ENCODE measurements around the gene PLA2G6.
"Not testable (repeated sequence)": the region's sequence is repeated elsewhere in the genome, so short reads cannot be mapped to it uniquely, and the experiment has no call there.

DNA sequence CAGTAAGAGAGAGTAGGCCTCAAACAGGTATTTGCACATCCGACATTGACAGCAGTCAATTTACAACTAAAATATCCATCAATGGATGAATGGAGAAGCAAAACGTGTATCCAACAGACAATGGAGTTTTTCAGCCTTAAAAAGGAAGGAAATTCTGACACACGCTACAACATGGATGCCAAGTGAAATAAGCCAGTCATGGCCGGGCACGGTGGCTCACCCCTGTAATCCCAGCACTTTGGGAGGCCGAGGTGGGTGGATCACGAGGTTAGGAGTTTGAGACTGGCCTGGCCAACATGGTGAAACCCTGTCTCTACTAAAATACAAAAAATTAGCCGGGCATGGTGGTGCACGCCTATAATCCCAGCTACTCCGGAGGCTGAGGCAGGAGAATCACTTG, 64.1 kb downstream of the PLA2G6 start:
- TF ChIP-seq, protein P1, sequence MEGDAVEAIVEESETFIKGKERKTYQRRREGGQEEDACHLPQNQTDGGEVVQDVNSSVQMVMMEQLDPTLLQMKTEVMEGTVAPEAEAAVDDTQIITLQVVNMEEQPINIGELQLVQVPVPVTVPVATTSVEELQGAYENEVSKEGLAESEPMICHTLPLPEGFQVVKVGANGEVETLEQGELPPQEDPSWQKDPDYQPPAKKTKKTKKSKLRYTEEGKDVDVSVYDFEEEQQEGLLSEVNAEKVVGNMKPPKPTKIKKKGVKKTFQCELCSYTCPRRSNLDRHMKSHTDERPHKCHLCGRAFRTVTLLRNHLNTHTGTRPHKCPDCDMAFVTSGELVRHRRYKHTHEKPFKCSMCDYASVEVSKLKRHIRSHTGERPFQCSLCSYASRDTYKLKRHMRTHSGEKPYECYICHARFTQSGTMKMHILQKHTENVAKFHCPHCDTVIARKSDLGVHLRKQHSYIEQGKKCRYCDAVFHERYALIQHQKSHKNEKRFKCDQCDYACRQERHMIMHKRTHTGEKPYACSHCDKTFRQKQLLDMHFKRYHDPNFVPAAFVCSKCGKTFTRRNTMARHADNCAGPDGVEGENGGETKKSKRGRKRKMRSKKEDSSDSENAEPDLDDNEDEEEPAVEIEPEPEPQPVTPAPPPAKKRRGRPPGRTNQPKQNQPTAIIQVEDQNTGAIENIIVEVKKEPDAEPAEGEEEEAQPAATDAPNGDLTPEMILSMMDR (IDR thresholded peaks at IDR 0.05; ENCODE audit: borderline replicate concordance, extremely low read depth, low read length, poor library complexity, severe bottlenecking) = not testable (repeated sequence)
- TF ChIP-seq EZH2 (IDR thresholded peaks at IDR 0.05; ENCODE audit: borderline replicate concordance, low read depth, low read length, severe bottlenecking) = not testable (repeated sequence)
